ENCODE measurements around the gene OGDHL. TPM values are rescaled to one million over a fixed set of nuclear protein-coding genes. Genes with fewer than 3 reads are reported as not detected.

The OGDHL gene
- total and polyA plus RNA-seq, 2 of the 13 experiments (the other 11 are each of a cell fraction or from before 2014, with no cell fraction given) = 3.0 to 9.8 TPM

- no peaks in the 10 kb centered on the region for H3K27me3 ChIP-seq (ENCODE audit: control insufficient read depth in 1 of 2, insufficient read depth in 2 of 2, low read length in 2 of 2)
- H4K20me1 ChIP-seq (ENCODE audit: insufficient read depth, low read length) = no peaks in the 10 kb centered on the region
- H3K27ac ChIP-seq (ENCODE audit: extremely low read length, insufficient read depth, low read length) = no peak overlapping the region
- no TSS peak for BruUV-seq (replicated peaks)
- no peak overlapping the region for H3K4me3 ChIP-seq (replicated peaks in 1 of 3; ENCODE audit: insufficient read depth in 1 of 3, low read depth in 2 of 3, low read length in 3 of 3)
- ChIA-PET POLR2A (no interaction called here), CTCF (ENCODE audit: low intra/inter-chr PET ratio, low total read pairs) (no interaction called here)
- no peaks in the 10 kb centered on the region; a peak in 1 of 5 replicates for H3K36me3 ChIP-seq (replicated peaks in 1 of 2; ENCODE audit: control insufficient read depth in 1 of 2, insufficient read depth in 2 of 2, low read length in 2 of 2)
- FAIRE-seq (no peak), DNase-seq (ENCODE audit: low spot score) (no peak), ATAC-seq (no peak)
- H3K79me2 ChIP-seq (ENCODE audit: insufficient read depth, low read length) = no peaks in the 10 kb centered on the region
- intact Hi-C loops (cut with micrococcal nuclease; ENCODE audit: unreplicated experiment) = no loop called here
- no peak overlapping the region for H3K4me2 ChIP-seq (ENCODE audit: low read depth, low read length)
- H2AFZ ChIP-seq (ENCODE audit: low read length) = no peak overlapping the region
- 77% methylated on average over 3 of the region's 6 CpGs for WGBS (ENCODE audit: low lambda C conversion rate)
- peaks cover 4% of the 10 kb centered on the region; the same call in 1 of the 2 replicates for H3K4me1 ChIP-seq (ENCODE audit: insufficient read depth, low read length)
- H3K9ac ChIP-seq (ENCODE audit: insufficient read depth, low read depth, low read length) = no peak overlapping the region
- in situ Hi-C loops (cut with HindIII; ENCODE audit: extremely low pct_ligation_motif_present, low pct_unique_long_range_greater_than_20kb) = no loop called here
- no peaks in the 10 kb centered on the region for H3K9me3 ChIP-seq (ENCODE audit: low read length)
- TF ChIP-seq, protein P1, sequence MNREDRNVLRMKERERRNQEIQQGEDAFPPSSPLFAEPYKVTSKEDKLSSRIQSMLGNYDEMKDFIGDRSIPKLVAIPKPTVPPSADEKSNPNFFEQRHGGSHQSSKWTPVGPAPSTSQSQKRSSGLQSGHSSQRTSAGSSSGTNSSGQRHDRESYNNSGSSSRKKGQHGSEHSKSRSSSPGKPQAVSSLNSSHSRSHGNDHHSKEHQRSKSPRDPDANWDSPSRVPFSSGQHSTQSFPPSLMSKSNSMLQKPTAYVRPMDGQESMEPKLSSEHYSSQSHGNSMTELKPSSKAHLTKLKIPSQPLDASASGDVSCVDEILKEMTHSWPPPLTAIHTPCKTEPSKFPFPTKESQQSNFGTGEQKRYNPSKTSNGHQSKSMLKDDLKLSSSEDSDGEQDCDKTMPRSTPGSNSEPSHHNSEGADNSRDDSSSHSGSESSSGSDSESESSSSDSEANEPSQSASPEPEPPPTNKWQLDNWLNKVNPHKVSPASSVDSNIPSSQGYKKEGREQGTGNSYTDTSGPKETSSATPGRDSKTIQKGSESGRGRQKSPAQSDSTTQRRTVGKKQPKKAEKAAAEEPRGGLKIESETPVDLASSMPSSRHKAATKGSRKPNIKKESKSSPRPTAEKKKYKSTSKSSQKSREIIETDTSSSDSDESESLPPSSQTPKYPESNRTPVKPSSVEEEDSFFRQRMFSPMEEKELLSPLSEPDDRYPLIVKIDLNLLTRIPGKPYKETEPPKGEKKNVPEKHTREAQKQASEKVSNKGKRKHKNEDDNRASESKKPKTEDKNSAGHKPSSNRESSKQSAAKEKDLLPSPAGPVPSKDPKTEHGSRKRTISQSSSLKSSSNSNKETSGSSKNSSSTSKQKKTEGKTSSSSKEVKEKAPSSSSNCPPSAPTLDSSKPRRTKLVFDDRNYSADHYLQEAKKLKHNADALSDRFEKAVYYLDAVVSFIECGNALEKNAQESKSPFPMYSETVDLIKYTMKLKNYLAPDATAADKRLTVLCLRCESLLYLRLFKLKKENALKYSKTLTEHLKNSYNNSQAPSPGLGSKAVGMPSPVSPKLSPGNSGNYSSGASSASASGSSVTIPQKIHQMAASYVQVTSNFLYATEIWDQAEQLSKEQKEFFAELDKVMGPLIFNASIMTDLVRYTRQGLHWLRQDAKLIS (CRISPR knock-in tag; IDR thresholded peaks at IDR 0.05) = no peak
- TF ChIP-seq ZNF350 (CRISPR knock-in tag; IDR thresholded peaks at IDR 0.05; ENCODE audit: borderline replicate concordance, low read depth) (no peak), PHF20 (CRISPR knock-in tag; IDR thresholded peaks at IDR 0.05) (no peak), ZNF329 (CRISPR knock-in tag; IDR thresholded peaks at IDR 0.05; ENCODE audit: low read depth) (no peak), SOX6 (IDR thresholded peaks at IDR 0.05) (no peak), SOX6 (CRISPR knock-in tag; IDR thresholded peaks at IDR 0.05) (no peak), SIN3B (IDR thresholded peaks at IDR 0.05; ENCODE audit: low read length) (no peak), MAFG (CRISPR knock-in tag; IDR thresholded peaks at IDR 0.05) (no peak), ZNF275 (CRISPR knock-in tag; IDR thresholded peaks at IDR 0.05; ENCODE audit: borderline replicate concordance) (no peak), FOSL1 (CRISPR knock-in tag; IDR thresholded peaks at IDR 0.05; ENCODE audit: borderline replicate concordance) (no peak), CREB1 (IDR thresholded peaks at IDR 0.05) (no peak), CREB1 (CRISPR knock-in tag; IDR thresholded peaks at IDR 0.05) (no peak), ZNF557 (CRISPR knock-in tag; IDR thresholded peaks at IDR 0.05) (no peak), ZNF724P (CRISPR knock-in tag; IDR thresholded peaks at IDR 0.05; ENCODE audit: borderline replicate concordance) (no peak), KDM5A (IDR thresholded peaks at IDR 0.05; ENCODE audit: borderline replicate concordance, low read length) (no peak), JUNB (CRISPR knock-in tag; IDR thresholded peaks at IDR 0.05; ENCODE audit: borderline replicate concordance) (no peak)
- TF ChIP-seq, protein P2, sequence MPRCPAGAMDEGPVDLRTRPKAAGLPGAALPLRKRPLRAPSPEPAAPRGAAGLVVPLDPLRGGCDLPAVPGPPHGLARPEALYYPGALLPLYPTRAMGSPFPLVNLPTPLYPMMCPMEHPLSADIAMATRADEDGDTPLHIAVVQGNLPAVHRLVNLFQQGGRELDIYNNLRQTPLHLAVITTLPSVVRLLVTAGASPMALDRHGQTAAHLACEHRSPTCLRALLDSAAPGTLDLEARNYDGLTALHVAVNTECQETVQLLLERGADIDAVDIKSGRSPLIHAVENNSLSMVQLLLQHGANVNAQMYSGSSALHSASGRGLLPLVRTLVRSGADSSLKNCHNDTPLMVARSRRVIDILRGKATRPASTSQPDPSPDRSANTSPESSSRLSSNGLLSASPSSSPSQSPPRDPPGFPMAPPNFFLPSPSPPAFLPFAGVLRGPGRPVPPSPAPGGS (CRISPR knock-in tag; IDR thresholded peaks at IDR 0.05) = no peak
Measured at GRCh38 chr10:49744091-49744685, 17.9 kb downstream of the OGDHL start.
